Ovary (tissue), 9 donors: ENCODE results near the gene CSNK2A1. TPM values are rescaled to one million over a fixed set of nuclear protein-coding genes. Genes with fewer than 3 reads are reported as not detected.

Experiments
- DNase-seq, 5 donors: peaks; one replicate each; pipeline ENCODE4 v3.0.0-alpha.2; 2019 to 2020
- H3K27ac ChIP-seq, 2 donors: fragments of 200-600 bp; one replicate each; pipeline versions ENCODE4 v1.5.1 to v1.8.0; 2019 to 2022
- H3K27me3 ChIP-seq: fragments of 200-600 bp; one replicate; pipeline ENCODE4 v1.8.0; 2022
- H3K36me3 ChIP-seq: fragments of 200-600 bp; sonication (generic); one replicate; pipeline ENCODE4 v1.5.1; 2019
- H3K4me1 ChIP-seq: one replicate; pipeline ENCODE4 v1.8.1; 2013; ENCODE audit warnings: mild to moderate bottlenecking, moderate library complexity; ENCODE audit not compliant: insufficient read depth
- H3K4me3 ChIP-seq: fragments of 200-600 bp; sonication (generic); one replicate; pipeline ENCODE4 v1.5.1; 2017
- H3K9me3 ChIP-seq, 2 donors: fragments of 200-600 bp in 1 of 2; sonication (generic) in 1 of 2; one replicate each; pipeline versions ENCODE4 v1.5.1 to v1.8.1; 2013 to 2019; ENCODE audit warnings: mild to moderate bottlenecking in 1 of 2, moderate library complexity in 1 of 2
- CTCF ChIP-seq, 3 donors: fragments of 450-650 bp in 2 of 3; fragments of 200-600 bp in 1 of 3; IDR thresholded peaks; one replicate each; pipeline versions ENCODE4 v1.5.1 to v1.8.0; 2016 to 2022; ENCODE audit warnings: antibody characterized with exemption in 3 of 3, mild to moderate bottlenecking in 1 of 3
- EP300 ChIP-seq: sonication (generic); formaldehyde crosslinking; IDR thresholded peaks from one replicate; pipeline ENCODE4 v1.6.1; 2017; ENCODE audit warnings: antibody characterized with exemption
- POLR2A ChIP-seq: fragments of 450-650 bp; IDR thresholded peaks from one replicate; pipeline ENCODE4 v1.6.1; 2017; ENCODE audit warnings: antibody characterized with exemption, mild to moderate bottlenecking, moderate library complexity
- WGBS, 3 donors: extraction: QIAGEN DNeasy Blood & Tissue Kit in 1 of 3; methylation state at CpG; one replicate each; pipeline versions ENCODE4 v1.1.5 to v1.1.7; 2013 to 2017; 5-methylcytosine and 5-hydroxymethylcytosine counted together
- intact Hi-C, 4 donors: fragments of 100-400 bp; cut with DNase I; formaldehyde crosslinking; loops; one replicate each; pipeline versions ENCODE4 v1.11.0 to v1.15.1; 2022 to 2023
- polyA plus RNA-seq, 2 donors: library from polyadenylated mRNA; stranded (reverse); fragments of 200-250 nt in 1 of 2; fragments of 350-450 nt in 1 of 2; fragmentation: Illumina TruSeq in 1 of 2; extraction: RNeasy Lipid Tissue Mini Kit (QIAGEN cat#74804) in 1 of 2; gene quantifications; one replicate each; pipeline ENCODE4 v1.2.3, GENCODE V29; 2013 to 2014
- total RNA-seq, 7 donors: library from RNA; depleted of rRNA in 2 of 7; stranded (reverse); fragments of >200 nt in 2 of 7; fragmentation: NEBNext Ultra II Directional in 3 of 7; extraction: Animal tissue kit (Norgen Biotek cat#: 25700) in 3 of 7; gene quantifications; one replicate each; pipeline versions ENCODE4 v1.1.0 to v1.2.4, GENCODE V29; 2016 to 2023
- donor health status: DM: no; HTN: no; CAD: no; lungs with moderate emphysema.
- donor health status: DM: no; HTN: no; CAD: no.
- donor health status: Bipolar disorder and iron deficiency.
- donor health status: DM: yes; HTN: yes; CAD: no.
- donor health status: DM: no; HTN: no; CAD: no.
- donor health status: DM: yes; HTN: yes; CAD: no.

The CSNK2A1 gene
- total and polyA plus RNA-seq, 9 donors = 35.8 to 145 (median 95.7) TPM

GRCh38 chr20:531608-532007, 12.0 kb downstream of the CSNK2A1 start:
- intact Hi-C loops = no loop called here
- H3K4me3 ChIP-seq = no peak overlapping the region
- H3K27me3 ChIP-seq = no peaks in the 10 kb centered on the region
- no peak for DNase-seq
- no peak for TF ChIP-seq CTCF (IDR thresholded peaks at IDR 0.05)
- no peak for TF ChIP-seq POLR2A
- TF ChIP-seq EP300 = no peak
- H3K27ac ChIP-seq = no peak overlapping the region
- peaks cover 0 to 3% of the 10 kb centered on the region in 2 donors for H3K9me3 ChIP-seq
- H3K36me3 ChIP-seq = no peaks in the 10 kb centered on the region
- H3K4me1 ChIP-seq = peaks cover 6% of the 10 kb centered on the region

DNA sequence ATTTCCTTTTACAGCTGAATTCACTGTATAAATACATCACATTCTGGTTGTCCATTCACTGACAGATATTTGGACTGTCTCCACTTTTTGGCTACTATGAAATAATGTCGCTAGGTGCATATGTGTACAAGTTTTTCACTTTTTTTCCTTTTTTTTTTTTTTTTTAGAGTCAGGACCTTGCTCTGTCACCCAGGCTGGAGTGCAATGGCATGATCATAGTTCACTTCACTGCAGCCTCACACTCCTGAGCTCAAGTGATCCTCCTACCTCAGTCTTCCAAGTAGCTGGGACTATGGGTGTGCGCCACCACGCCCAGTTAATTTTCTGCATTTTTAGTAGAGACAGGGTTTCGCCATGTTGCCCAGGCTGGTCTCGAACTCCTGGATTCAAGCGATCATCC, 13.3 kb downstream of the CSNK2A1 start:
- TF ChIP-seq CTCF (IDR thresholded peaks at IDR 0.05) (no peak), POLR2A (no peak), EP300 (no peak)
- no peak for DNase-seq

GRCh38 chr20:528923-529604, 14.5 kb downstream of the CSNK2A1 start:
- no peak for DNase-seq
- WGBS, 3 donors = 95 to 98% (median 98%) methylated on average over 7 of the region's 7 CpGs

More for the DNA sequence above, 13.3 kb downstream of the CSNK2A1 start:
- Histone ChIP-seq H3K9me3 (peaks cover 0 to 3% of the 10 kb centered on the region in 2 donors), H3K36me3 (no peaks in the 10 kb centered on the region), H3K4me1 (peaks cover 3% of the 10 kb centered on the region), H3K27me3 (no peaks in the 10 kb centered on the region), H3K27ac (no peak overlapping the region), H3K4me3 (no peak overlapping the region)
- WGBS, 3 donors = 90 to 99% (median 97%) methylated on average over 6 of the region's 6 CpGs
- intact Hi-C loops = no loop called here

DNA sequence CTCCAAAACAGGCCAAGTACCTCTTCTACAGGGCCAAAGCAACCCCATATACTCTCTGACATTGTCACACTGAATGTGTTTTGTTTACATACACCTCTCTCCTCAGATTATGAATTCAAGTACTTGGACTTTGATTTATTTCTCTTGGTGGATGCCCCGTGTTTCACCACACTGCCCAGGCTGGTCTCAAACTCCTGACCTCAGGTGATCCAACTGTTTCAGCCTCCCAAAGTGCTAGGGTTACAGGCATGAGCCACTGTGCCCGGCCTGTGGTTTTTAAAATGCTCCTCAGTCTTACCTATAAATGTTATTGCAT, 16.1 kb downstream of the CSNK2A1 start:
- Histone ChIP-seq H3K4me3 (no peak overlapping the region), H3K27me3 (no peaks in the 10 kb centered on the region), H3K4me1 (peaks cover 1% of the 10 kb centered on the region), H3K9me3 (peaks cover 0 to 3% of the 10 kb centered on the region in 2 donors), H3K27ac (no peak overlapping the region), H3K36me3 (no peaks in the 10 kb centered on the region)
- no peak for TF ChIP-seq POLR2A
- no peak for TF ChIP-seq EP300
- TF ChIP-seq CTCF (IDR thresholded peaks at IDR 0.05) = no peak
- intact Hi-C loops = no loop called here
- WGBS, 3 donors = 88 to 100% (median 98%) methylated on average over 2 of the region's 2 CpGs
- no peak for DNase-seq

More at GRCh38 chr20:528923-529604, 14.5 kb downstream of the CSNK2A1 start:
- intact Hi-C loops = no loop called here
- Histone ChIP-seq H3K36me3 (no peaks in the 10 kb centered on the region), H3K27ac (no peak overlapping the region), H3K27me3 (no peaks in the 10 kb centered on the region), H3K4me3 (no peak overlapping the region), H3K4me1 (peaks cover 3% of the 10 kb centered on the region), H3K9me3 (peaks cover 0 to 3% of the 10 kb centered on the region in 2 donors)
- no peak for TF ChIP-seq POLR2A
- no peak for TF ChIP-seq EP300
- TF ChIP-seq CTCF (IDR thresholded peaks at IDR 0.05) = no peak
